Measurements from ENCODE around the gene VWA2. TPM values are rescaled to one million over a fixed set of nuclear protein-coding genes. Genes with fewer than 3 reads are reported as not detected.
A peak's percentile ranks its signal among the peaks of the same experiment; 100 is the strongest.

Gene VWA2
- total RNA-seq, 1 experiment from 2014 or later: 1.6 TPM

DNA sequence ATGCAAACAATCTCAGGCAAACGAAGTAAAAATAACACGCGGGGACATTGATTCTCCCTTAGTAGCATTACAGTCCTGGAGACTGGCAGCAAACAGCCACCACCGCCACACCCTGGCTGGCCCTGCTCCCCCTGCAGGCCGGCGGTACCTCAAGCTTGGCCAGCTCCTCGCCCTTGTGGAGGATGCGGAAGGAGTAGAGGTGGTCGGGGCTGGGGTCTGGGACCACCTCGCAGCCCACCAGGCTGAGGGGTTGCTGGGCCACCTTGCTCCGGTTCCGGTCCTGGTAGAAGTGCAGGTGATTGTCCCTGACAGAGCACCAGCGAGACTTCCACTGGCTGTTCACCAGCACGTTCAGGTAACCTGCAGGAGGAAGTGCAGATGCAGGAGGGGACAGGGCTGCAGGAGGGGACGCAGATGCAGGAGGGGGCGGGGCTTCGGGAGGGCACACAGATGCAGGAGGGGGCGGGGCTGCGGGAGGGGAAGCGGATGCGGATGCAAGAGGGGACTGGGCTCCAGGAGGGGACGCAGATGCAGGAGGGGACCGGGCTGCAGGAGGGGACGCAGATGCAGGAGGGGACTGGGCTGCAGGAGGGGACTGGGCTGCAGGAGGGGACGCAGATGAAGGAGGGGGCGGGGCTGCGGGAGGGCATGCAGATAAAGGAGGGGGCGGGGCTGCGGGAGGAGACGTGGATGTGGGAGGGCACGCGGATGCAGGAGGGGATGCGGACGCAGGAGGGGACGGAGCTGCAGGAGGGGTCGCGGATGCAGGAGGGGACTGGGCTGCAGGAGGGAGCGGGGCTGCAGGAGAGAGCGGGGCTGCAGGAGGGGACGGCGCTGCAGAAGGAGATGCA is 65.7 kb downstream of the VWA2 start:
- Mint-ChIP-seq H3K27me3 (ENCODE audit: low read depth) (peaks cover 13% of the 10 kb centered on the region), H3K27ac (no peak overlapping the region), H3K9me3 (no peaks in the 10 kb centered on the region), H3K4me1 (peaks cover 8% of the 10 kb centered on the region in 2 experiments), H3K36me3 (ENCODE audit: insufficient read depth in 1 of 3, low read depth in 3 of 3) (no peaks in the 10 kb centered on the region), H3K4me3 (peak overlapping the region; percentile 77 to 90)
- no peaks in the 10 kb centered on the region for H3K9me3 ChIP-seq (ENCODE audit: control insufficient read depth, low read depth, low read length)
- no peak overlapping the region for H2BK5ac ChIP-seq (ENCODE audit: insufficient read length, low read length)
- peak; percentile 92 for DNase-seq
- no peak overlapping the region for H3T11ph ChIP-seq (ENCODE audit: low read length)
- H4K8ac ChIP-seq (replicated peaks; ENCODE audit: insufficient read length, low read depth, low read length): no peak overlapping the region
- peaks cover 6% of the 10 kb centered on the region for H3K23me2 ChIP-seq (ENCODE audit: insufficient read length, low read depth, low read length, poor library complexity, severe bottlenecking)
- no peak overlapping the region for H3K14ac ChIP-seq (ENCODE audit: insufficient read depth, low read length)
- H3K27ac ChIP-seq (ENCODE audit: insufficient read length, low read depth, low read length): no peak overlapping the region
- no peak overlapping the region for H4K5ac ChIP-seq (ENCODE audit: insufficient read length, low read depth, low read length)
- H3K18ac ChIP-seq (ENCODE audit: insufficient read length, low read depth, low read length): no peak overlapping the region
- no peaks in the 10 kb centered on the region for H4K20me1 ChIP-seq (ENCODE audit: control insufficient read depth, insufficient read depth, insufficient read length)
- no CpG with 5 or more reads among the region's 41 CpGs for WGBS (ENCODE audit: extremely low coverage, insufficient read length, low lambda C conversion rate)
- H3K4ac ChIP-seq (ENCODE audit: low read depth, low read length): no peak overlapping the region
- H3K4me2 ChIP-seq (ENCODE audit: insufficient read depth, insufficient read length, low read length): peak overlapping the region; percentile 64
- no peak overlapping the region for H2BK20ac ChIP-seq (ENCODE audit: low read depth, low read length, poor library complexity, severe bottlenecking)
- no peak overlapping the region for H3K56ac ChIP-seq (ENCODE audit: insufficient read length, low read depth, low read length)
- H3K9ac ChIP-seq (ENCODE audit: extremely low read depth, insufficient read length, low read length): no peak overlapping the region
- H2BK120ac ChIP-seq (ENCODE audit: low read depth, low read length, poor library complexity, severe bottlenecking): no peak overlapping the region
- H3K79me2 ChIP-seq (ENCODE audit: insufficient read depth, low read length): no peaks in the 10 kb centered on the region
- H2AFZ ChIP-seq (ENCODE audit: low read length): no peak overlapping the region
- H3K23ac ChIP-seq (ENCODE audit: insufficient read length, low read depth, low read length): no peak overlapping the region
- no peaks in the 10 kb centered on the region for H3K79me1 ChIP-seq (ENCODE audit: insufficient read depth, low read depth, low read length, poor library complexity, severe bottlenecking)
- peak; percentile 64 for TF ChIP-seq CTCF (conservative IDR thresholded peaks at IDR 0.05)
- H2BK12ac ChIP-seq (ENCODE audit: insufficient read length, low read depth, low read length): no peak overlapping the region
- no peak overlapping the region for H4K91ac ChIP-seq (ENCODE audit: insufficient read length, low read depth, low read length)
- no peaks in the 10 kb centered on the region for H3K27me3 ChIP-seq (ENCODE audit: insufficient read depth, low read length)
- no peaks in the 10 kb centered on the region; the same call in 1 of the 2 replicates for H3K4me1 ChIP-seq (ENCODE audit: insufficient read depth, low read length)
- H2AK5ac ChIP-seq (ENCODE audit: insufficient read length, low read length): no peak overlapping the region
- no peak overlapping the region for H2BK15ac ChIP-seq (ENCODE audit: low read depth, low read length)
